ENCODE data around the gene ABHD2. TPM values are rescaled to one million over a fixed set of nuclear protein-coding genes. Genes with fewer than 3 reads are reported as not detected.
A peak's percentile ranks its signal among the peaks of the same experiment; 100 is the strongest.
"Not testable (repeated sequence)": the region's sequence is repeated elsewhere in the genome, so short reads cannot be mapped to it uniquely, and the experiment has no call there.

Gene ABHD2
- total and polyA plus RNA-seq, 8 donors = 7.9 to 151 (median 117) TPM

DNA sequence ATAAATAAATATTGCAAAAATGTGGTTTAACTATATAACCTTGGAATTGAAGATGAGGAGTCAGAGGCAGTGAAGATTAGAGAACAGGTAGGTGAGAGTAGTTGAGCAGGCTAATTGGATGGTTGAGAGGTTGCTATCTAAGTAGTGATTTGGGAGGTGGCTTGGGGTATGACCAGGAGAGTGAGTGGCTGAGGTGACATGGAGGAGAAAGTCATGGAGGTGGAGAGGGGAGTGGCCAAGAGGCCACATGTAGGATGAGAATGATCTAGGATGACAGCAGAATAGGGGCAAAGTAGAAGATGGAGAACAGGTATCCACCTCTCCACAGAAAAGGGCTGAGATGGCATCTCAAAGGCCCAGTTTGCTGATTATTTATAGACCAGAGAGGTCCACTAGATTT, 143.6 kb downstream of the ABHD2 start:
- intact Hi-C loops (cut with DNase I) = no loop called here
- H3K4me1 ChIP-seq = no peaks in the 10 kb centered on the region

GRCh38 chr15:89239883-89240810, 151.9 kb downstream of the ABHD2 start:
- ATAC-seq; H3K36me3 ChIP-seq; intact Hi-C loops (cut with DNase I); H3K27me3 ChIP-seq; H3K4me3 ChIP-seq; DNase-seq; H3K9me3 ChIP-seq; FAIRE-seq; H3K27ac ChIP-seq; H3K4me1 ChIP-seq: not testable (repeated sequence)
- 85 to 88% methylated on average over 12 of the region's 12 CpGs for WGBS, 2 donors

More for the DNA sequence above, 143.6 kb downstream of the ABHD2 start:
- H3K27me3 ChIP-seq = no peaks in the 10 kb centered on the region
- FAIRE-seq (no peak), ATAC-seq (no peak), DNase-seq (no peak)
- H3K27ac ChIP-seq = no peak overlapping the region
- TF ChIP-seq CTCF (IDR thresholded peaks at IDR 0.05) = no peak
- H3K9me3 ChIP-seq = no peaks in the 10 kb centered on the region
- H3K4me3 ChIP-seq = no peak overlapping the region
- no peaks in the 10 kb centered on the region for H3K36me3 ChIP-seq

GRCh38 chr15:89243046-89243690, 154.9 kb downstream of the ABHD2 start:
- 25 to 32% methylated on average over 20 of the region's 20 CpGs for WGBS, 2 donors
- Histone ChIP-seq H3K27me3 (no peaks in the 10 kb centered on the region), H3K36me3 (no peaks in the 10 kb centered on the region), H3K9me3 (no peaks in the 10 kb centered on the region), H3K4me3 (peak overlapping the region; percentile 55 to 87 (median 58)), H3K4me1 (no peaks in the 10 kb centered on the region), H3K27ac (peak overlapping the region in 1 of 4 donors; percentile 39)
- FAIRE-seq (no peak), DNase-seq (peak in 1 of 6 donors; percentile 7), ATAC-seq (peak; percentile 6 to 20 (median 15))
- no peak for TF ChIP-seq CTCF (IDR thresholded peaks at IDR 0.05)
- intact Hi-C loops (cut with DNase I) = no loop called here

DNA sequence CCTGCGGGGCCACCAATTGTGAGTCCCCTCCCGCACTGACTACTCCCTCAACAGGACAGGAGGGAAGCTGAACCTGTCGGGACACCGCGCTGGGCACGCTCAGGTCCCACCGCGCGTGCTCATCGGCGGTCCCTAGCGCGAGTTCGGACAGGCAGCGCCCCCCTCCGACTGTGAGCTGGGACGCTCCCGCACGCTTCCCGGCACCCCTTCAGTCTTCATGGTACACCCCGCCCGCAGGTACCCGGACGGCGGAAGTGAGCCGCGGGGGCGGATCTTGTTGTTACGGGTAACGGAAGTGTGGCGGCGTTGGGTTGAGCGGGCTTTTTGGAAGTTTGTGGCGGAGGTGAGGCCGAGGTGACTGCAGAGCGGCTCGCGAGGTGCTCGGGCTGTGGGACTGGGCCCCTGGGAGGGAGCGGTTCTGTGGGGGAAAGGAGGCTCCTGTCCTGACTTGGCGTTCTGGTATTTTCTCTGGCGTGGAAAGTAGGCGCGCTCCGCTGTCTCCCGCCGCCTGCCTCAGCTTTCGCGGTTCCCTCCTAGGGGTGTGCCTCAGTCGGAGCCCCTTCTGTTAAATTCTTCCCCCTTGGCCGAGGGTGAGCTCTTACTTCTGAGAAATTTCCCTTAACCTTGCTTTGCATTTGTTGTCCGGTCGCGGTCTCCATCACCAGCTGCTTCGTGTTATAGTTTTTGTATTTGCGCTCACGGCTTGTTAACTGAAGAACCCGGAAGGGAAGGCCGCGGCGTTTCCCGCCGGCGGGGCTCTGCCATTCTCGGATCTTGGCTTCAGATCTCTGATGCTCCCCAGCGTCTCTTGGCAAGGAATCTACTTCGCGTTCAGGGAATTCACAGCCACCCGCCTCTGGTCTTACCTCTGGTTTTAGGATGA, 155.7 kb downstream of the ABHD2 start, which contains the start of gene FANCI:
Gene FANCI (plus strand): TSS at position 289 of the 883 bp plus-strand sequence. CDS start 3,669 bp downstream, outside the sequence.
- ATAC-seq (peak; percentile 100), DNase-seq (peak; percentile 95 to 99 (median 98)), FAIRE-seq (no peak)
- 0 to 1% methylated on average over 69 of the region's 69 CpGs for WGBS, 2 donors
- Histone ChIP-seq H3K27me3 (no peaks in the 10 kb centered on the region), H3K9me3 (no peaks in the 10 kb centered on the region), H3K4me1 (no peaks in the 10 kb centered on the region), H3K4me3 (peak within 1 kb of the TSS; percentile 55 to 87 (median 58)), H3K27ac (peak within 1 kb of the TSS in 1 of 4 donors; percentile 39), H3K36me3 (no peaks in the 10 kb centered on the region)
- TF ChIP-seq CTCF (IDR thresholded peaks at IDR 0.05) = peak; percentile 6 to 29 (median 26)
- intact Hi-C loops (cut with DNase I) = no loop called here

- 0 to 1% methylated on average over 6 of the region's 6 CpGs for WGBS, 2 donors
- DNase-seq (no peak), ATAC-seq (no peak), FAIRE-seq (no peak)
- H3K36me3 ChIP-seq = no peaks in the 10 kb centered on the region
- intact Hi-C loops (cut with DNase I) = no loop called here
- TF ChIP-seq CTCF (IDR thresholded peaks at IDR 0.05) = no peak
- H3K9me3 ChIP-seq = no peaks in the 10 kb centered on the region
- no peak overlapping the region for H3K27ac ChIP-seq
- H3K4me3 ChIP-seq = peak overlapping the region in 3 of 4 donors; percentile 55 to 87 (median 60)
- H3K27me3 ChIP-seq = no peaks in the 10 kb centered on the region
- H3K4me1 ChIP-seq = no peaks in the 10 kb centered on the region
Measured at GRCh38 chr15:89244574-89244903, 156.3 kb downstream of the ABHD2 start.
